GM18520 (cell line): Measurements from ENCODE around the gene ABCB10.
"Not testable (repeated sequence)": the region's sequence is repeated elsewhere in the genome, so short reads cannot be mapped to it uniquely, and the experiment has no call there.

ENCODE experiments used
- ATAC-seq: cut with Tn5 transposase; IDR thresholded peaks from one replicate; pipeline ENCODE4 v1.9.1; 2021; ENCODE audit not compliant: unreplicated experiment

ABCB10 gene

DNA sequence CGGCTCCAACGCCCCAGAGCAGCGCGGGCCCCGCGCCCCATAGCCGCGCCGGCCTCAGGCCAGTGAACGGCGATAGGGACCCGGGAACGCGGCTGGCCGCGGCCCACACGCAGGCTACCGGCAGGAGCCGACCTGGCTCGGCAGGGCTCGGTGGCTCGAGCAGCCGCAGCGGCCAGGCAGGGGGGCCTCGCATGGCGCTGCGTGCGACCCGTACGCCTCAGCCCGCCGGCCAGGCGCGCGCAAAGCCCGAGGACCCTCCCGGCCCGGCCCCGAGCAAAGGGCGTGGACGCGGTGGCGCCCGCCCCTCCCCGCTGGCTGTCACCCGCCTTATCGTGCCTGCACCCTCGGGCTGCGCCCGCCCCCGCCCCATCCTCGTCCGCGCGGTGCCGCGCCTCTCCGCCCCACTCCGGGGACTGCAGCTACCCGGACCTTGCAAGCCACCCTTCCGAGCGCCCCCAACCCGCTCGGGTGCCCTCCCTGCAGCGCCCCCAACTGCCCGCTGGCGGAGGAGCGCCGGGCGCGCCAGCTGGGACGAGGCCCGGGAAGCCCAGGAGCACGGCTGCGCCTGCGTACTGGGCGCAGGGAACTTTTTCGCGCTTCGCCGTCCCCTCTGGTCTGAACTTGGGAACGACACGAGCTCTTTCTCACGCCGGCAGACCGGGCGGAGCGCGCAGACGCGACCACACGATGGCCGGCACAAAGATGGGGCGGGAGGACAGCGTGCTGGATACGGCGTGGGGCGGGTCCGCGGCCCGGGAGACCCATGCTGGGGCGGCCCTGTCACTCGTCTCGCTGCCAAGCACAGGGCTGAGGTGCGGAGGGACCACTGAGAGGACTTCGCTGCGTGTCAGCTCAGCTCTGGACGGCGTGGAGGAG is at the start of gene ABCB10:
Gene ABCB10 (minus strand): TSS at position 248 of the 876 bp plus-strand sequence. CDS start 55 bp downstream, at position 193.
- ATAC-seq = peak; percentile 74

DNA sequence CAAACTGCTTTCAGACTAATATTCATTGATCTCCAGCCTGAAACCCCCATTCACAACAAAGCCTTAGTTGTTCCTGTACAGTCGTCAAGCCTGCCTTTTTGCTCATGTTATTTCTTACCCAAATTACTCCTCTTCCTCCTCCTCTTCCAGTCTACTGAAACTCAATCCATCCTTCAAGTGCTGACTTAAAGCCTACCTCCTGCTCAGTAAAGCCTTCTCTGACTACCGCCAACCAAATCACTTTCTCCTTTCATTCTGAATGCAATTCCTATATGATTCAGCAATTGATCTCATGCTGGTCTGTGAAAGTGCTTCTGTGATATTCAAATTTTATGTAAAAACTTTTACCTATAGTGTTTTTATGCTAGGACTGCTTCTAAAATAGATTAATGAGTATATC is 48.9 kb upstream of the ABCB10 start:
- ATAC-seq = no peak

DNA sequence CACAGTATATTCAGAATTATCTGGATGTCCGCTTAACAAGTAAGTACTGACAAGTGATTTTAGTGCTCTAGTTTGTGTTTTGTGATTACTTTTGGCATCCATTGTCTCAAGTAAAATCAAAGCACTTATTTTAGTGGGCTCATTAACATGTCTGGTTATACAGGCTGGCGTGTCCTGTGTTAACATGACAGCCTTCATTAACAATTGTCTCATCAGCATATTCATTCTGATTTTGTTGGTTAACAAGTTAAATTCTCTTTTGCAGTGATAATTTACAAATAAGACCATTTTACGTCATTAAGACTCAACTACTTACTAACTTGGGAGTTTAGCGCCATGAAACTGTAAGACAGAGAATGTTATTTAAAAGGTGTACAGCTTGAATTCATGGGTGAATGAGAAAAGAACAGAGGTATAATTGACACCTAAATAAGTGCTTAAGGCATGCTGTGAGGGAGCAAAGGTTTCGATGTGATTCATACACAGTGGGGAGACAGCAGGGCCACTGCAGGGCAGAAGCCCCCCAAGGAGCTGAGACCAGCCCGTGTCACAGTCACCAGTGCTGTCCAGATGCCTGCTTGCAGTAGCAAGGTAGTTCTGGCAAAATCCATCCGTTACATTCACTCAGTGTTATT is 45.0 kb upstream of the ABCB10 start:
- ATAC-seq = no peak

DNA sequence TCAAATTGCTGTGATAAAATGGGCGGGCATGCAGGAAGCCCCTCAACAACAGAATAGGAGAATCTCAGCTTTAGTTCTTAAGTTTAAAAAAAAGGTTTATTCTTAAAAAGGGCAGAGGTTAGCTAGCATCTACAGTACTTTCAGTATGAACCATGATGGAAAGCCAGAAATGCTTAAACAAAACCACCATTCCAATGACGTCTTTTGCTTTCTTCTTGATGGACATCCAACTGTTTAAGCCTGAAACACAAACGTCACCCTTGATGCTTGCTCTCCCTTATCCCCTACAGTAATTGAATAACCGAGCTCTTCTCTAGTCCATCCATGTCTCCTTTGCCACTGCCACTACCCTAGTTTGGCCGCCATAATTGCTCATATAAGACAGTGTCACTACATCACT is 41.7 kb upstream of the ABCB10 start:
- ATAC-seq = no peak

DNA sequence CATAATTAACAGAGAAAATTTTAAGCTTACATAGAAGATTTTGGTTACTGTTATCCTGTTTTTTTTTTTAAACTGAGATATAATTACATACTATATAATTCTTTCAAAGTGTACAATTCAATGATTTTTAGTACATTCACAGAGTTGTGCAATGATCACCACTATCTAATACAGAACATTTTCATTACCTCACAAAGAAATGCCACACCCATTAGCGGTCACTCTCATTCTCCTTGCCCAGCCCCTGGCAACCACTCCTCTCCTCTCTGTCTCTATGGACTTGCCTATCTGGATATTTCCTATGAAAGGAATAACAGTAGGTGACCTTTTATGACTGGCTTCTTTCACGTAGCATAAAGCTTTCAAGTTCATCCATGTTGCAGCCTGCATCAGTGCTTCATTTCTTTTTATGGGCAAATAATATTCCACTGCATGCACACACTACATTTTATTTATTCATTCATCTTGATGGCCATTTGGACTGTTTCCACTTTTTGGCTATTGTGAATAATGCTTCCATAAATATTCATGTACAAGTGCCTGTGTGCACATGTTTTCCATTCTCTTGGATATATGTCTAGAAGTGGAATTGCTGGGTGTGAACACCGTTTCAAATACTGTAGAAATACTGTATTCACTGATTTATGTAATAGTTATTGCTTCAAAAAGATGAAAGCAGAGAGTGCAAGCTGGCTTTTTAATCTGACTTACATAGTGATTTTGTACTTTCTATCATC is 40.9 kb upstream of the ABCB10 start:
- ATAC-seq = no peak

GRCh38 chr1:229597877-229598276 is 39.4 kb upstream of the ABCB10 start:
- ATAC-seq = no peak

GRCh38 chr1:229596925-229597699 is 38.6 kb upstream of the ABCB10 start:
- ATAC-seq = no peak

DNA sequence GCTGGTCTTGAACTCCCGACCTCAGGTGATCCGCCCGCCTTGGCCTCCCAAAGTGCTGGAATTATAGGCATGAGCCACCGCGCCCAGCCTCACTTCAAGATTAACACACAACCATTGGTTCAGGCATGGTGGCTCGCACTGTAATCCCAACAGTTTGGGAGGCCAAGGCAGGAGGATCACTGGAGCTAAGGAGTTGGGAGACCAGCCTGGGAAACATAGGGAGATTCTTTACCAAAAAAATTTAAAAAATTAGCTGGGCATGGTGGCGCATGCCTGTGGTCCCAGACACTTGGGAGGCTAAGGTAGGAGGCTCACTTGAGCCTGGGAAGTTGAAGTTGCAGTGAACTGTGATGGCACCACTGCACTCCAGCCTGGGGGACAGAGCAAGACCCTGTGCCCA is 37.4 kb upstream of the ABCB10 start:
- ATAC-seq = not testable (repeated sequence)

DNA sequence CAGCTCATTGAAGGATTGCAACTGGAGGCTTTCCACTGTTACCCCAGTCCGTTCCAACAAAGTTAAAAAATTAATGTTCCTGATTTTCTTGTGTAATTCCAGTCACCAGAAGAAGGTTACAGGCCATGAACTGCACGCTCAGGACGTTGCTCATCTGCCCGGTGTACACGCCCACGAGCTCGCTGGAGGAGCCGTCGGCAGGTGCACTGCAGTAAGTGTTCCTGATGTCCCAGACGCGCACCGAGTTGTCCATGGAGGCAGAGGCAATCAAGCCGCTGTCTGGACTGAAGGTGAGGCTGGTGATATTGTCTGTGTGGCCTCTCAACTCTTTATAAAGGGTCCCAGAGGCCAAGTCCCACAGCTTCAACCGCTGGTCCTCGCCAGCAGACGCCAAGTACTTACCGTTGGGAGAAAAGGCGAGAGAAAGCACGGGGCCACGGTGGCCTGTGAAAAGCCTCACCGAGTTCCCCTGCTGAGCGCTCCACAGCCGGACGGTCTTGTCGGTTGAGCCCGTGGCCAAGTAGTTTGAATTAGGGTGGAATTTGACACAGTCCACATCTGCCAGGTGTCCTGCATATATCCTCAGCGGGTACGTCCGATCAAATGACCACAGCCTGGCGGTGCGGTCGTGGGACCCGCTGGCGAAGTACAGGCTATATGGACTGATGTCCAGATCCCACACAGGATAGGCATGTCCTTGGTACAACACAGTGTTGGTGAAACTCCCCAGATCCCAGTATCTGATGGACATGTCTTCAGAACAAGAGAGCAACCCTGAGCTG is 35.9 kb upstream of the ABCB10 start:
- no peak for ATAC-seq

DNA sequence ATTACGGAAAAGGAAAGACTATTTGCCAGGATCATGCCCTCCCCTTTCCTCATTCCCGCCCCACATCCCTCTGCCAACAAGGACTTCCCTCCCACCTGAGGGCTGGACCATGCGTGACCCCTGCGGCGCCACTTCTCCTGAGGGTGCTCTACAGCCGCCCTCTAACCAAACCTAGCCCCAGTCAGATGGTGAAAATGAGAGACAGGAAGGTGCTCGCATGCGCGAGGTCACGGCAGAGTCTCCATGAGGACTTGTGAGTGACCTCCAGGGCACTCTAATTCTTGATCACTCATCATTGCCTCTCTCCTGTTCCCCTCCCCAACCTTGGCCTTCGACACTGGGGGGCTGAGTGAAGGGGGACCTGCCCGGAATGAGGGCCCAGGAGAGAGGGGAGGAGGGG is 35.3 kb upstream of the ABCB10 start:
- ATAC-seq = no peak

DNA sequence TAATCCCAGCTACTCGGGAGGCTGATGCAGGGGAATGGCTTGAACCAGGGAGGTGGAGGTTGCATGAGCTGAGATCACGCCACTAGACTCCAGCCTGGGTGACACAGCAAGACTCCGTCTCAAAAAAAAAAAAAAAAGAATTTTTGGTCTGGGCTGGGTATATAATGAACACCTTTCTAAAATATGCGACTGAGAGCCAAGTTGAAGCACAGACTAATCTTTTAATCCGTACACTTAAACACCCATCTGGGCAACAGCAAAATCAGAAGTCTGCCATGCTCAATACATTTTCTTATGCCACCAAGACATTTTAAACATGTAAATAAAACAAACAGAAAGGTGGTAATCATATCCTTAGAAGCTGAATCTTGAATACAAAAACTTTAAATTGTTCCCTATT is 31.6 kb upstream of the ABCB10 start:
- no peak for ATAC-seq

- ATAC-seq = no peak
Observed at GRCh38 chr1:229585338-229585737, 26.8 kb upstream of the ABCB10 start.

- no peak for ATAC-seq
Observed at GRCh38 chr1:229582715-229583114, 24.2 kb upstream of the ABCB10 start.

DNA sequence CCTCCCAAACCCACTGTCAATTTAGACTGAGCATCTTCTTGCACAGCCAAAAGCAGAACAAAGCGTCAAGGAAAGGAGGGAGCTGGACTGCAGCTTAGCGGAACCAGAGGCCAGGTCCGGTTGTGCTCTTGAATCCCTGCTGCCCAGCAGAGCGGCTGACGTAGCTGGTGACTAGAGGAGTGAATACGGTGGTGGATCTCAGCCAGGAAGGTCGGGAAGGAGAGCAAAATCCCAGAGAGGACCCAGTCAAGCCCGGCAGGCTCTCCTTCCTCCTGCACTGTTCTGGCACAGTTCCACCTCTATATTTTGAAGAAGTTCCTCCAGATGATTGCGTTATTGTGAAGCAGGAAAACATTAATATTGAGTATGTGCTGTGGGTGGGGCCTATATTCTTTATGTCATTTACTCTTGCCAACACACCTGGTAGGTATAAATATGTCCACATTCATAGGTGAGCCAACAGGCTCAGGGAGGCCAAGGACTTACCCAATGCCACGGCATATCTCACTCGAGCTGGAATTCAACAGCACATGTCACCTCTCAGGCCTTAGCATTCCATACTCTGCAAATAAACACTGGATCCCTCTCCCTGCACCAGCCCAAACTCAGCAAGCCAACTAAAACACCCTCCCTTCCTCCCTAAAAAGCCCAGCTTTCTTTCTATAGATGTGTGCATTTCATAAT is 23.6 kb upstream of the ABCB10 start:
- no peak for ATAC-seq

- no peak for ATAC-seq
Observed at GRCh38 chr1:229581485-229581884, 23.0 kb upstream of the ABCB10 start.

GRCh38 chr1:229579059-229579673 is 20.7 kb upstream of the ABCB10 start:
- peak; percentile 48 for ATAC-seq

- ATAC-seq = no peak
Observed at GRCh38 chr1:229578168-229579058, 19.9 kb upstream of the ABCB10 start.
